HepG2 (cell line): ENCODE results near the gene ZFHX3. TPM values are rescaled to one million over a fixed set of nuclear protein-coding genes. Genes with fewer than 3 reads are reported as not detected.

Experiments
- ATAC-seq: fragments of 200-7000 bp; cut with Tn5 transposase; 3 replicates; pipeline ENCODE4 v1.9.1; 2020; ENCODE audit warnings: mild to moderate bottlenecking, moderate library complexity
- BruUV-seq: library from RNA; stranded (reverse); fragments of 400-500 nt; replicated peaks from 2 replicates; lab custom pipeline; 2021; lab: Mats Ljungman, UMichigan
- CTCF ChIA-PET: fragments of 300-600 bp; formaldehyde crosslinking; extraction: SDS; loops from one replicate; lab custom pipeline; 2021; ENCODE audit warnings: low total read pairs, inconsistent platforms, low intra/inter-chr PET ratio; lab: Yijun Ruan, JAX
- POLR2A ChIA-PET: fragments of 350-600 bp; sonication (Branson Sonifier 250); formaldehyde crosslinking; loops from one replicate; lab custom pipeline; 2020; ENCODE audit warnings: antibody characterized with exemption, inconsistent platforms; lab: Yijun Ruan, JAX
- DNase-seq: peaks from one replicate; pipeline ENCODE4 v3.0.0-alpha.2; 2015; ENCODE audit warnings: low spot score
- FAIRE-seq: peaks from 3 replicates; lab custom pipeline; 2011; peaks lifted over from hg19 to GRCh38; lab: Jason Lieb, UNC
- H2AFZ ChIP-seq: one replicate; pipeline ENCODE4 v1.6.1; 2011; ENCODE audit warnings: low read length, inconsistent platforms
- H3K27ac ChIP-seq: fragments of 300-600 bp; 3 replicates; pipeline ENCODE4 v1.8.0; 2011; ENCODE audit warnings: mixed run types, mild to moderate bottlenecking, mixed read lengths, low read length, inconsistent platforms; ENCODE audit not compliant: insufficient read depth; ENCODE audit errors: extremely low read length
- H3K27me3 ChIP-seq, 2 experiments: fragments of 200-600 bp in 1 of 2; 2 replicates in 1 of 2; 3 replicates in 1 of 2; pipeline versions ENCODE4 v1.6.0 to v1.8.0; 2011; ENCODE audit warnings: low read length in 2 of 2, mild to moderate bottlenecking in 2 of 2, moderate library complexity in 2 of 2, inconsistent platforms in 1 of 2; ENCODE audit not compliant: insufficient read depth in 2 of 2, control insufficient read depth in 1 of 2
- H3K36me3 ChIP-seq, 2 experiments: fragments of 200-600 bp in 1 of 2; replicated peaks in 1 of 2; 2 replicates in 1 of 2; 3 replicates in 1 of 2; pipeline versions ENCODE4 v1.5.1 to v1.8.0; 2011; ENCODE audit warnings: low read length in 2 of 2, inconsistent platforms in 1 of 2; ENCODE audit not compliant: insufficient read depth in 2 of 2, control insufficient read depth in 1 of 2
- H3K4me1 ChIP-seq: 2 replicates; pipeline ENCODE4 v1.5.1; 2012; ENCODE audit warnings: low read length, inconsistent platforms; ENCODE audit not compliant: insufficient read depth
- H3K4me2 ChIP-seq: 2 replicates; pipeline ENCODE4 v1.6.0; 2011; ENCODE audit warnings: low read depth, low read length, inconsistent platforms
- H3K4me3 ChIP-seq, 3 experiments: fragments of 200-600 bp in 1 of 3; sonication (generic), shearing (Covaris generic) in 1 of 3; replicated peaks in 1 of 3; 2 replicates each; pipeline ENCODE4 v1.5.1; 2011 to 2016; ENCODE audit warnings: low read length in 3 of 3, inconsistent platforms in 2 of 3, low read depth in 2 of 3, mild to moderate bottlenecking in 2 of 3, control low read depth in 1 of 3, mixed read lengths in 1 of 3; ENCODE audit not compliant: insufficient read depth in 1 of 3
- H3K79me2 ChIP-seq: one replicate; pipeline ENCODE4 v1.6.1; 2011; ENCODE audit warnings: low read length, inconsistent platforms; ENCODE audit not compliant: insufficient read depth
- H3K9ac ChIP-seq: 2 replicates; pipeline ENCODE4 v1.6.0; 2011; ENCODE audit warnings: mild to moderate bottlenecking, low read depth, low read length, inconsistent platforms; ENCODE audit not compliant: insufficient read depth
- H3K9me3 ChIP-seq: 2 replicates; pipeline ENCODE4 v1.5.1; 2012; ENCODE audit warnings: mild to moderate bottlenecking, low read length
- H4K20me1 ChIP-seq: 2 replicates; pipeline ENCODE4 v1.6.0; 2011; ENCODE audit warnings: inconsistent platforms, mild to moderate bottlenecking, low read length, moderate library complexity; ENCODE audit not compliant: insufficient read depth
- DNMT1 ChIP-seq: sonication (generic); formaldehyde crosslinking; IDR thresholded peaks from 2 replicates; pipeline ENCODE4 v1.5.1; 2020; ENCODE audit warnings: mild to moderate bottlenecking, missing genetic modification reagents
- JUN ChIP-seq: sonication (generic); formaldehyde crosslinking; IDR thresholded peaks from 2 replicates; pipeline ENCODE4 v1.4.0; 2020; ENCODE audit warnings: mild to moderate bottlenecking, missing genetic modification reagents
- KMT2B ChIP-seq: IDR thresholded peaks from 2 replicates; pipeline ENCODE4 v1.6.1; 2016; ENCODE audit warnings: missing genetic modification reagents, missing compliant biosample characterization
- PCBP1 ChIP-seq: fragments of 200-400 bp; formaldehyde crosslinking; IDR thresholded peaks from 2 replicates; pipeline ENCODE4 v1.6.1; 2017; ENCODE audit warnings: mild to moderate bottlenecking, low read depth, low read length, borderline replicate concordance
- RFX3 ChIP-seq: IDR thresholded peaks from 2 replicates; pipeline ENCODE4 v1.6.1; 2016; ENCODE audit warnings: missing biosample characterization, missing genetic modification reagents
- SETDB1 ChIP-seq: sonication (generic); formaldehyde crosslinking; IDR thresholded peaks from 2 replicates; pipeline ENCODE4 v1.5.1; 2020; ENCODE audit warnings: missing genetic modification reagents, mild to moderate bottlenecking, borderline replicate concordance
- TRIM24 ChIP-seq: sonication (generic); formaldehyde crosslinking; IDR thresholded peaks from 2 replicates; pipeline ENCODE4 v1.8.0; 2022; ENCODE audit warnings: mild to moderate bottlenecking, missing genetic modification reagents
- U2AF2 ChIP-seq: fragments of 200-400 bp; formaldehyde crosslinking; IDR thresholded peaks from 2 replicates; pipeline ENCODE4 v1.6.1; 2017; ENCODE audit warnings: low read depth, mild to moderate bottlenecking, low read length
- ZBTB46 ChIP-seq: sonication (generic); formaldehyde crosslinking; IDR thresholded peaks from 2 replicates; pipeline ENCODE4 v1.4.0; 2020; ENCODE audit warnings: mild to moderate bottlenecking, missing genetic modification reagents, borderline replicate concordance
- ZFP36 ChIP-seq: fragments of 150-350 bp; IDR thresholded peaks from 2 replicates; pipeline ENCODE4 v1.6.1; 2018; ENCODE audit warnings: borderline replicate concordance, low read length, low read depth; ENCODE audit not compliant: partially characterized antibody
- ZNF251 ChIP-seq: sonication (generic); formaldehyde crosslinking; IDR thresholded peaks from 2 replicates; pipeline ENCODE4 v1.9.0; 2021; ENCODE audit warnings: mild to moderate bottlenecking, missing genetic modification reagents
- ZNF317 ChIP-seq: sonication (generic); formaldehyde crosslinking; IDR thresholded peaks from 2 replicates; pipeline ENCODE4 v1.5.0; 2020; ENCODE audit warnings: mild to moderate bottlenecking, missing genetic modification reagents
- ZNF33A ChIP-seq: sonication (generic); formaldehyde crosslinking; IDR thresholded peaks from 2 replicates; pipeline ENCODE4 v1.5.1; 2020; ENCODE audit warnings: missing genetic modification reagents, mild to moderate bottlenecking, moderate library complexity, borderline replicate concordance
- ZNF503 ChIP-seq: sonication (generic); formaldehyde crosslinking; IDR thresholded peaks from 2 replicates; pipeline ENCODE4 v1.4.0; 2020; ENCODE audit warnings: missing genetic modification reagents
- ZNF746 ChIP-seq: sonication (generic); formaldehyde crosslinking; IDR thresholded peaks from 2 replicates; pipeline ENCODE4 v1.8.0; 2022; ENCODE audit warnings: mild to moderate bottlenecking, missing genetic modification reagents
- whole genome bisulfite sequencing: methylation state at CpG from one replicate; pipeline ENCODE4 v1.1.6; 2017; ENCODE audit warnings: low lambda C conversion rate; 5-methylcytosine and 5-hydroxymethylcytosine counted together
- in situ Hi-C: cut with HindIII; loops from 2 replicates; pipeline ENCODE4 v1.10.0; 2017; ENCODE audit warnings: low pct_unique_long_range_greater_than_20kb; ENCODE audit not compliant: extremely low pct_ligation_motif_present
- intact Hi-C: fragments of 100-400 bp; cut with micrococcal nuclease; formaldehyde crosslinking; loops from one replicate; pipeline ENCODE4 v1.10.0; 2022; ENCODE audit not compliant: unreplicated experiment
- polyA plus RNA-seq, 8 experiments: library from polyadenylated mRNA; depleted of rRNA in 3 of 8; stranded (reverse) in 7 of 8; unstranded in 1 of 8; fragments of >200 nt; fragmentation: Illumina TruSeq in 4 of 8; extraction: Trizol in 4 of 8; gene quantifications; 2 replicates each; pipeline versions ENCODE4 v1.2.1 to v1.2.3, GENCODE V29; 2011 to 2016; ENCODE audit warnings: low read depth in 4 of 8, missing spikeins in 1 of 8, mixed read lengths in 1 of 8; ENCODE audit not compliant: insufficient read depth in 1 of 8
- total RNA-seq, 5 experiments: library from RNA; depleted of rRNA; stranded (reverse); fragments of >200 nt; fragmentation: Illumina TruSeq; extraction: Trizol; gene quantifications; 2 replicates each; pipeline ENCODE4 v1.2.3, GENCODE V29; 2016; ENCODE audit warnings: low read depth in 1 of 5
- TF ChIP-seq, protein P1 (sequence below): sonication (generic); formaldehyde crosslinking; IDR thresholded peaks from 2 replicates; pipeline ENCODE4 v1.4.0; 2020; ENCODE audit warnings: missing genetic modification reagents

Gene ZFHX3
- total and polyA plus RNA-seq, 2 of the 13 experiments (the other 11 are each of a cell fraction or from before 2014, with no cell fraction given), result 5.0 to 6.0 TPM

- FAIRE-seq, result no peak
- in situ Hi-C loops, result no loop called here
- H3K9me3 ChIP-seq, result peaks cover 9% of the 10 kb centered on the region
- peak overlapping the region; percentile 6 to 59 (median 35); a peak in 4 of 6 replicates for H3K4me3 ChIP-seq
- ATAC-seq, result no peak; the same call in 2 of the 3 replicates
- ChIA-PET POLR2A (no interaction called here), CTCF (no interaction called here)
- no peaks in the 10 kb centered on the region; a peak in 2 of 5 replicates for H3K36me3 ChIP-seq
- H3K9ac ChIP-seq, result peak overlapping the region; percentile 62
- H2AFZ ChIP-seq, result no peak overlapping the region
- H3K27ac ChIP-seq, result peak overlapping the region; percentile 71
- H4K20me1 ChIP-seq, result peaks cover 27% of the 10 kb centered on the region; the same call in 1 of the 2 replicates
- intact Hi-C loops, result loop anchor here (2.0 to 5.0 kb wide), 2 partner anchors 20 to 46 kb away; partner anchors contain the start of gene ZFHX3
- peaks cover 75% of the 10 kb centered on the region for H3K79me2 ChIP-seq
- no peak for DNase-seq
- 87% methylated on average over 7 of the region's 7 CpGs for WGBS
- no peaks in the 10 kb centered on the region for H3K27me3 ChIP-seq
- H3K4me2 ChIP-seq, result peak overlapping the region; percentile 92
- H3K4me1 ChIP-seq, result peaks cover 54% of the 10 kb centered on the region
- BruUV-seq, result no TSS peak
- TF ChIP-seq ZNF33A (CRISPR knock-in tag), result no peak
- TF ChIP-seq ZNF503 (CRISPR knock-in tag), result no peak
- TF ChIP-seq, protein P1, sequence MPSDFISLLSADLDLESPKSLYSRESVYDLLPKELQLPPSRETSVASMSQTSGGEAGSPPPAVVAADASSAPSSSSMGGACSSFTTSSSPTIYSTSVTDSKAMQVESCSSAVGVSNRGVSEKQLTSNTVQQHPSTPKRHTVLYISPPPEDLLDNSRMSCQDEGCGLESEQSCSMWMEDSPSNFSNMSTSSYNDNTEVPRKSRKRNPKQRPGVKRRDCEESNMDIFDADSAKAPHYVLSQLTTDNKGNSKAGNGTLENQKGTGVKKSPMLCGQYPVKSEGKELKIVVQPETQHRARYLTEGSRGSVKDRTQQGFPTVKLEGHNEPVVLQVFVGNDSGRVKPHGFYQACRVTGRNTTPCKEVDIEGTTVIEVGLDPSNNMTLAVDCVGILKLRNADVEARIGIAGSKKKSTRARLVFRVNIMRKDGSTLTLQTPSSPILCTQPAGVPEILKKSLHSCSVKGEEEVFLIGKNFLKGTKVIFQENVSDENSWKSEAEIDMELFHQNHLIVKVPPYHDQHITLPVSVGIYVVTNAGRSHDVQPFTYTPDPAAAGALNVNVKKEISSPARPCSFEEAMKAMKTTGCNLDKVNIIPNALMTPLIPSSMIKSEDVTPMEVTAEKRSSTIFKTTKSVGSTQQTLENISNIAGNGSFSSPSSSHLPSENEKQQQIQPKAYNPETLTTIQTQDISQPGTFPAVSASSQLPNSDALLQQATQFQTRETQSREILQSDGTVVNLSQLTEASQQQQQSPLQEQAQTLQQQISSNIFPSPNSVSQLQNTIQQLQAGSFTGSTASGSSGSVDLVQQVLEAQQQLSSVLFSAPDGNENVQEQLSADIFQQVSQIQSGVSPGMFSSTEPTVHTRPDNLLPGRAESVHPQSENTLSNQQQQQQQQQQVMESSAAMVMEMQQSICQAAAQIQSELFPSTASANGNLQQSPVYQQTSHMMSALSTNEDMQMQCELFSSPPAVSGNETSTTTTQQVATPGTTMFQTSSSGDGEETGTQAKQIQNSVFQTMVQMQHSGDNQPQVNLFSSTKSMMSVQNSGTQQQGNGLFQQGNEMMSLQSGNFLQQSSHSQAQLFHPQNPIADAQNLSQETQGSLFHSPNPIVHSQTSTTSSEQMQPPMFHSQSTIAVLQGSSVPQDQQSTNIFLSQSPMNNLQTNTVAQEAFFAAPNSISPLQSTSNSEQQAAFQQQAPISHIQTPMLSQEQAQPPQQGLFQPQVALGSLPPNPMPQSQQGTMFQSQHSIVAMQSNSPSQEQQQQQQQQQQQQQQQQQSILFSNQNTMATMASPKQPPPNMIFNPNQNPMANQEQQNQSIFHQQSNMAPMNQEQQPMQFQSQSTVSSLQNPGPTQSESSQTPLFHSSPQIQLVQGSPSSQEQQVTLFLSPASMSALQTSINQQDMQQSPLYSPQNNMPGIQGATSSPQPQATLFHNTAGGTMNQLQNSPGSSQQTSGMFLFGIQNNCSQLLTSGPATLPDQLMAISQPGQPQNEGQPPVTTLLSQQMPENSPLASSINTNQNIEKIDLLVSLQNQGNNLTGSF, result no peak
- TF ChIP-seq ZNF746 (CRISPR knock-in tag), result no peak
- no peak for TF ChIP-seq KMT2B (CRISPR knock-in tag)
- no peak for TF ChIP-seq ZBTB46
- TF ChIP-seq SETDB1, result no peak
- TF ChIP-seq U2AF2, result peak; percentile 4; the same call in 1 of the 2 replicates
- no peak for TF ChIP-seq PCBP1
- no peak for TF ChIP-seq DNMT1 (CRISPR knock-in tag)
- TF ChIP-seq ZNF251, result no peak
- TF ChIP-seq ZFP36, result no peak
- no peak for TF ChIP-seq TRIM24 (CRISPR knock-in tag)
- TF ChIP-seq ZNF317, result no peak
- TF ChIP-seq JUN (CRISPR knock-in tag), result no peak
- TF ChIP-seq RFX3 (CRISPR knock-in tag), result no peak
These were observed 46.9 kb downstream of the ZFHX3 start for GRCh38 chr16:73000907-73001521.
